HG03520 (cell line): Measurements from ENCODE around the gene PARP16.
A peak's percentile ranks its signal among the peaks of the same experiment; 100 is the strongest.

Experiments
- ATAC-seq: cut with Tn5 transposase; IDR thresholded peaks from one replicate; pipeline ENCODE4 v1.9.1; 2021; ENCODE audit warnings: mild to moderate bottlenecking, moderate library complexity; ENCODE audit not compliant: unreplicated experiment

Gene PARP16

GRCh38 chr15:65312400-65312916 lies 25.8 kb upstream of the PARP16 start:
- no peak for ATAC-seq

GRCh38 chr15:65311760-65312159 lies 25.1 kb upstream of the PARP16 start:
- no peak for ATAC-seq

GRCh38 chr15:65310431-65311137 lies 23.9 kb upstream of the PARP16 start:
- ATAC-seq: no peak

- no peak for ATAC-seq
These were observed 23.3 kb upstream of the PARP16 start for GRCh38 chr15:65309882-65310418.

GRCh38 chr15:65307978-65308377 lies 21.3 kb upstream of the PARP16 start:
- ATAC-seq: no peak

GRCh38 chr15:65306551-65306950 lies 19.9 kb upstream of the PARP16 start:
- ATAC-seq: no peak

GRCh38 chr15:65305776-65306175 lies 19.1 kb upstream of the PARP16 start:
- no peak for ATAC-seq

GRCh38 chr15:65305150-65305758 lies 18.6 kb upstream of the PARP16 start:
- ATAC-seq: peak; percentile 28

GRCh38 chr15:65304381-65305149 lies 17.9 kb upstream of the PARP16 start, which contains the start of gene RNU5B-1:
TSS of gene RNU5B-1 (plus strand) at chr15:65304677.
- ATAC-seq: peak; percentile 49

- no peak for ATAC-seq
These were observed 17.2 kb upstream of the PARP16 start for GRCh38 chr15:65303687-65304380.

GRCh38 chr15:65302061-65302460 lies 15.4 kb upstream of the PARP16 start:
- no peak for ATAC-seq

- ATAC-seq: no peak
These were observed 14.3 kb upstream of the PARP16 start for GRCh38 chr15:65300924-65301441.

- no peak for ATAC-seq
These were observed 12.0 kb upstream of the PARP16 start for GRCh38 chr15:65298731-65299130.

- no peak for ATAC-seq
These were observed 6.3 kb upstream of the PARP16 start for GRCh38 chr15:65292938-65293518.

GRCh38 chr15:65290228-65290627 lies 3.5 kb upstream of the PARP16 start:
- ATAC-seq: no peak

GRCh38 chr15:65289261-65289854 lies 2.7 kb upstream of the PARP16 start:
- no peak for ATAC-seq

GRCh38 chr15:65287520-65287855 lies 805 bp upstream of the PARP16 start:
- no peak for ATAC-seq

- peak; percentile 22 for ATAC-seq
These were observed 497 bp downstream of the PARP16 start for GRCh38 chr15:65286069-65286703.

- no peak for ATAC-seq
These were observed 1.2 kb downstream of the PARP16 start for GRCh38 chr15:65285291-65286068.
